Ascending aorta (tissue), 2 donors: Measurements from ENCODE around the gene SPEM3. TPM values are rescaled to one million over a fixed set of nuclear protein-coding genes. Genes with fewer than 3 reads are reported as not detected.
A peak's percentile ranks its signal among the peaks of the same experiment; 100 is the strongest.

Source experiments
- DNase-seq, 2 donors: peaks; one replicate each; pipeline ENCODE4 v3.0.0-alpha.2; 2019; ENCODE audit warnings: low spot score in 2 of 2
- H3K27ac ChIP-seq, 2 donors: fragments of 200-600 bp; sonication (generic); one replicate each; pipeline ENCODE4 v1.5.1; 2016 to 2017; ENCODE audit warnings: mild to moderate bottlenecking in 1 of 2
- H3K27me3 ChIP-seq: fragments of 200-600 bp; sonication (generic); one replicate; pipeline ENCODE4 v1.5.1; 2017
- H3K36me3 ChIP-seq, 2 donors: fragments of 200-600 bp; sonication (generic); one replicate each; pipeline ENCODE4 v1.5.1; 2016
- H3K4me1 ChIP-seq, 2 donors: fragments of 200-600 bp; sonication (generic); one replicate each; pipeline ENCODE4 v1.5.1; 2016 to 2017; ENCODE audit warnings: mild to moderate bottlenecking in 1 of 2
- H3K4me3 ChIP-seq, 2 donors: fragments of 200-600 bp; sonication (generic); one replicate each; pipeline ENCODE4 v1.5.1; 2016 to 2017; ENCODE audit warnings: mild to moderate bottlenecking in 1 of 2
- H3K9me3 ChIP-seq, 2 donors: fragments of 200-600 bp; sonication (generic); one replicate each; pipeline ENCODE4 v1.5.1; 2016
- intact Hi-C: fragments of 100-400 bp; cut with DNase I; formaldehyde crosslinking; loops from one replicate; pipeline ENCODE4 v1.15.1; 2023
- total RNA-seq: library from RNA; depleted of rRNA; stranded (reverse); fragments of >200 nt; gene quantifications from one replicate; pipeline ENCODE4 v1.1.0, GENCODE V29; 2016
- TF ChIP-seq, protein P1 (sequence below), 3 experiments: fragments of 200-600 bp in 2 of 3; fragments of 450-650 bp in 1 of 3; sonication (generic) in 2 of 3; IDR thresholded peaks; one replicate each; pipeline ENCODE4 v1.5.1; 2016 to 2019; ENCODE audit warnings: antibody characterized with exemption in 3 of 3, mild to moderate bottlenecking in 1 of 3, moderate library complexity in 1 of 3

The SPEM3 gene
- not detected for total RNA-seq

GRCh38 chr17:7428557-7428956, at the start of gene SPEM3:
Gene SPEM3, plus strand, starts transcription at chr17:7428857. Its CDS starts 46 bp downstream, at chr17:7428903.
- DNase-seq = no peak
- Histone ChIP-seq H3K27ac (no peak within 1 kb of the TSS), H3K4me1 (no peaks in the 10 kb centered on the region), H3K9me3 (no peaks in the 10 kb centered on the region), H3K4me3 (no peak within 1 kb of the TSS), H3K36me3 (no peaks in the 10 kb centered on the region), H3K27me3 (no peaks in the 10 kb centered on the region)
- intact Hi-C loops = no loop called here
- TF ChIP-seq, protein P1, sequence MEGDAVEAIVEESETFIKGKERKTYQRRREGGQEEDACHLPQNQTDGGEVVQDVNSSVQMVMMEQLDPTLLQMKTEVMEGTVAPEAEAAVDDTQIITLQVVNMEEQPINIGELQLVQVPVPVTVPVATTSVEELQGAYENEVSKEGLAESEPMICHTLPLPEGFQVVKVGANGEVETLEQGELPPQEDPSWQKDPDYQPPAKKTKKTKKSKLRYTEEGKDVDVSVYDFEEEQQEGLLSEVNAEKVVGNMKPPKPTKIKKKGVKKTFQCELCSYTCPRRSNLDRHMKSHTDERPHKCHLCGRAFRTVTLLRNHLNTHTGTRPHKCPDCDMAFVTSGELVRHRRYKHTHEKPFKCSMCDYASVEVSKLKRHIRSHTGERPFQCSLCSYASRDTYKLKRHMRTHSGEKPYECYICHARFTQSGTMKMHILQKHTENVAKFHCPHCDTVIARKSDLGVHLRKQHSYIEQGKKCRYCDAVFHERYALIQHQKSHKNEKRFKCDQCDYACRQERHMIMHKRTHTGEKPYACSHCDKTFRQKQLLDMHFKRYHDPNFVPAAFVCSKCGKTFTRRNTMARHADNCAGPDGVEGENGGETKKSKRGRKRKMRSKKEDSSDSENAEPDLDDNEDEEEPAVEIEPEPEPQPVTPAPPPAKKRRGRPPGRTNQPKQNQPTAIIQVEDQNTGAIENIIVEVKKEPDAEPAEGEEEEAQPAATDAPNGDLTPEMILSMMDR (IDR thresholded peaks at IDR 0.05) = no peak

GRCh38 chr17:7379134-7379533, 49.5 kb upstream of the SPEM3 start:
- intact Hi-C loops = no loop called here
- Histone ChIP-seq H3K27me3 (no peaks in the 10 kb centered on the region), H3K9me3 (no peaks in the 10 kb centered on the region), H3K4me3 (no peak overlapping the region), H3K27ac (no peak overlapping the region), H3K36me3 (no peaks in the 10 kb centered on the region), H3K4me1 (peaks cover 4 to 20% of the 10 kb centered on the region in 2 donors)
- TF ChIP-seq, protein P1 (IDR thresholded peaks at IDR 0.05) = no peak
- DNase-seq = no peak

GRCh38 chr17:7380321-7380720, 48.3 kb upstream of the SPEM3 start:
- DNase-seq = peak in 1 of 2 donors; percentile 72
- H3K36me3 ChIP-seq = no peaks in the 10 kb centered on the region
- peak overlapping the region; percentile 52 to 67 for H3K4me3 ChIP-seq

DNA sequence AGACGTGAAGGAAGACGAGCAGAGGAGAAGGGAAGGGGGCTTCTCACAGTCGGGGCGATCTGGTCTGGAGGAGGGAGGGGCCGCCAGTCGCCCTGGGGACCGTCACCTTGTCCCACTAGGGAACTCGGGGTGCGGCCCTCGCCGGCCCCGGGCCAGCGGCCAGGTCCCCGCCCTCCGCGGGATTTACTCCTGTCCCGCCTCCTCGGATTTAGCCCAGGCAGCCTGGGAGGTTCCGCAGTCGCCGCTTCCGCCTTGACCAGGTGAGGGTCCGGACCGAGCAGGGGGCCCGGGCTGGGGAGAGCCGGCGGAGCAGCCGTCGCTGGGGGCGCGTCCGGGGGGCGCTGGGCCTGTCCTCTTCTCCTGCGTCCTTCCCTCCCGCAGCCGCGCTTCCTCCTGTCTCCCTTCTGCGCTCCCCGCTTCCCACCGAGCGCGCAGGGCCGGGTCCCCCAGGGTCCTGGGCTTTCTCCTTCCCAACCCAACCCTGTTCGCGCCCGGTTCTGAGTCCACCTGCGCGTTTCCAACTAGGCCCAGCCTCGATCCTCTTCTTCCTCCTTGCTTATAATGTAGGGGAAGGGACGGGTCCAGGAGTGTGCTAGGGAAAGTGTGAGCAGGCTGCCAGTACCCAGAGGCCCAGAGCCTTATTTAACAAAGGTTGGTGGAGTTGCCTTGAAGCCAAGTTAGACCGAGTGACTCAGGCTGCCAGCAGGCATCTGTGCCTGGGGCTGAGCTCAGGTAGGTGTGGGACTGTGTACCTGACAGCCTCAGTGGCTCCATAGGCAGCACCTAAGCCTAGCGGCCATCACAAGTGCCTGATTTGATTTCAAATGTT, 47.6 kb upstream of the SPEM3 start, which contains the start of gene TNK1:
TNK1 (plus strand) TSS at position 235 of the 829 bp plus-strand sequence. CDS start 1,838 bp downstream, outside the sequence.
- intact Hi-C loops = no loop called here
- DNase-seq = peak in 1 of 2 donors; percentile 70
- Histone ChIP-seq H3K27me3 (no peaks in the 10 kb centered on the region), H3K27ac (peak within 1 kb of the TSS in 1 of 2 donors; percentile 29), H3K4me1 (peaks cover 4 to 20% of the 10 kb centered on the region in 2 donors), H3K4me3 (peak within 1 kb of the TSS; percentile 52 to 67), H3K36me3 (no peaks in the 10 kb centered on the region), H3K9me3 (no peaks in the 10 kb centered on the region)
- TF ChIP-seq, protein P1 (IDR thresholded peaks at IDR 0.05) = no peak

More at GRCh38 chr17:7380321-7380720, 48.3 kb upstream of the SPEM3 start:
- Histone ChIP-seq H3K27me3 (no peaks in the 10 kb centered on the region), H3K9me3 (no peaks in the 10 kb centered on the region), H3K27ac (peak overlapping the region in 1 of 2 donors; percentile 29), H3K4me1 (peaks cover 4 to 20% of the 10 kb centered on the region in 2 donors)
- intact Hi-C loops = no loop called here
- TF ChIP-seq, protein P1 (IDR thresholded peaks at IDR 0.05) = no peak

DNA sequence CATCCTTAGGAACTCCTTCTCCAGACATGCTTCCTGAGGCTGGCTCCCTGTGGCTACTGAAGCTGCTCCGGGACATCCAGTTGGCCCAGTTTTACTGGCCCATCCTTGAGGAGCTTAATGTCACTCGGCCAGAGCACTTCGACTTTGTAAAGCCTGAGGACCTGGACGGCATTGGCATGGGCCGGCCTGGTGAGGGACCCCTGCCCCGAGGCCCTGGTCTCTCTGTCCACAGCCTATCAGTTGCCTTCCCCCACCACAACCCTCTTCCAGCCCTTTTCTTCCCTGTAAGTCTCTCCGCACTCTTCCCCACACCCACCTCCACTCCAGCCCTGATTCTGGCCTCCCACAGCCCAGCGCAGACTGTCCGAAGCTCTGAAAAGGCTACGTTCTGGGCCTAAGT, 45.8 kb upstream of the SPEM3 start:
- Histone ChIP-seq H3K9me3 (no peaks in the 10 kb centered on the region), H3K36me3 (no peaks in the 10 kb centered on the region), H3K27me3 (no peaks in the 10 kb centered on the region), H3K27ac (no peak overlapping the region), H3K4me1 (peaks cover 4 to 20% of the 10 kb centered on the region in 2 donors), H3K4me3 (no peak overlapping the region)
- intact Hi-C loops = no loop called here
- no peak for DNase-seq
- TF ChIP-seq, protein P1 (IDR thresholded peaks at IDR 0.05) = no peak
